Measurements from ENCODE around the gene PRG3.

The PRG3 gene, protein sequence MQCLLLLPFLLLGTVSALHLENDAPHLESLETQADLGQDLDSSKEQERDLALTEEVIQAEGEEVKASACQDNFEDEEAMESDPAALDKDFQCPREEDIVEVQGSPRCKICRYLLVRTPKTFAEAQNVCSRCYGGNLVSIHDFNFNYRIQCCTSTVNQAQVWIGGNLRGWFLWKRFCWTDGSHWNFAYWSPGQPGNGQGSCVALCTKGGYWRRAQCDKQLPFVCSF
- total RNA-seq, result 0 reads per million in 3 donors

DNA sequence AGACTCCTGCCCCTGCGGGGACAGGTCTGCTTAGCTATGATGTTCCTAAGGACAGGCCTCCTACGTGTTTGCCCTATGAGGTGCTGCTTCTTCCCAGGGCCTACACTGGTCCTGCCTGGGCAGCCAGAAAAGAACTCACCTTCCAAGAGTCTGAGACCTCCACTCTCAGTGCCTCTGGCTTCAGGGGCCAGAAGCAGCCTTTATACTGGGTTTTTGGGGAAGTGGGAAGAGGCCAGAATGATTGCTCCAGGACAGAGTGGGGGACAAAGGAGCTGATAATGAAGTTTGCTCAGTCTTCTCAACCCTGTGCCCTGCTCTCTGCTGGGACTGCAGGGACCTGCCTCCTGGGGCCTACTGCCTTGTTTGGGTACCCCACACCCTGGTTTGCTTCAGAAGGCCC lies at the start of gene PRG3:
PRG3 (minus strand) TSS at position 176 of the 400 bp plus-strand sequence. CDS start 442 bp downstream, outside the sequence.
- Histone ChIP-seq H3K36me3 (ENCODE audit: control insufficient read depth, insufficient read depth, low read length) (no peaks in the 10 kb centered on the region), H3K4me1 (ENCODE audit: control insufficient read depth, insufficient read depth, low read length, poor library complexity, severe bottlenecking) (no peaks in the 10 kb centered on the region), H3K4me3 (ENCODE audit: insufficient read depth, low read depth, low read length, poor library complexity, severe bottlenecking) (no peak within 1 kb of the TSS), H3K27me3 (replicated peaks; ENCODE audit: control insufficient read depth, insufficient read depth, low read length, poor library complexity, severe bottlenecking) (no peaks in the 10 kb centered on the region), H3K27ac (ENCODE audit: insufficient read depth, low read length, poor library complexity, severe bottlenecking) (no peak within 1 kb of the TSS), H3K9me3 (ENCODE audit: control insufficient read depth, low read length) (no peaks in the 10 kb centered on the region)
- no peak for DNase-seq

DNA sequence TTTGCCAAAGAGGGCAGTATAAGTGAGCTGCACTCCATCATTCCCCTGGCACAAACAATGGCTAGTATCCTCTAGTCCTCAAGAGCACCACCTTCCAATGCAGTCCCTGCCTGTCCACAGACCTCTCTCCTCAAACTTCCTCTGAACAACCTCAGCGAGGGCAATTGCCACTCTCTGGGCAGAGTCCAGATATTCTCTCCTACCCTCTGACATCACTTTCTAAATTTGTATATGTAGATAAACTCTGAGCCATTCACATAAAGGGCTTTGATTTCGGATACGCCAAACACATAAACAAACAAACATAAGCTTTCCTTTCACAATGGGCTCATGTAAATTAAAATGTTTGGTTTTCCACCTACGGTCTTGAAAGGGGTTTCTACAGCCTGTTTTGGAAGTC lies 49.0 kb upstream of the PRG3 start:
- peaks cover 19% of the 10 kb centered on the region for H3K4me1 ChIP-seq (ENCODE audit: control insufficient read depth, insufficient read depth, low read length, poor library complexity, severe bottlenecking)

GRCh38 chr11:57428643-57429042 lies 47.7 kb upstream of the PRG3 start:
- H3K4me3 ChIP-seq (ENCODE audit: insufficient read depth, low read depth, low read length, poor library complexity, severe bottlenecking), result no peak overlapping the region
- H3K9me3 ChIP-seq (ENCODE audit: control insufficient read depth, low read length), result no peaks in the 10 kb centered on the region
- peaks cover 28% of the 10 kb centered on the region for H3K4me1 ChIP-seq (ENCODE audit: control insufficient read depth, insufficient read depth, low read length, poor library complexity, severe bottlenecking)
- H3K27ac ChIP-seq (ENCODE audit: insufficient read depth, low read length, poor library complexity, severe bottlenecking), result no peak overlapping the region
- H3K36me3 ChIP-seq (ENCODE audit: control insufficient read depth, insufficient read depth, low read length), result no peaks in the 10 kb centered on the region
- no peak for DNase-seq
- no peaks in the 10 kb centered on the region for H3K27me3 ChIP-seq (replicated peaks; ENCODE audit: control insufficient read depth, insufficient read depth, low read length, poor library complexity, severe bottlenecking)

More for the DNA sequence above, 49.0 kb upstream of the PRG3 start:
- Histone ChIP-seq H3K4me3 (ENCODE audit: insufficient read depth, low read depth, low read length, poor library complexity, severe bottlenecking) (no peak overlapping the region), H3K36me3 (ENCODE audit: control insufficient read depth, insufficient read depth, low read length) (no peaks in the 10 kb centered on the region), H3K27ac (ENCODE audit: insufficient read depth, low read length, poor library complexity, severe bottlenecking) (no peak overlapping the region), H3K9me3 (ENCODE audit: control insufficient read depth, low read length) (no peaks in the 10 kb centered on the region), H3K27me3 (replicated peaks; ENCODE audit: control insufficient read depth, insufficient read depth, low read length, poor library complexity, severe bottlenecking) (no peaks in the 10 kb centered on the region)
- no peak for DNase-seq

GRCh38 chr11:57427727-57428082 lies 46.8 kb upstream of the PRG3 start:
- H3K27ac ChIP-seq (ENCODE audit: insufficient read depth, low read length, poor library complexity, severe bottlenecking), result no peak overlapping the region
- peaks cover 28% of the 10 kb centered on the region for H3K4me1 ChIP-seq (ENCODE audit: control insufficient read depth, insufficient read depth, low read length, poor library complexity, severe bottlenecking)
- no peaks in the 10 kb centered on the region for H3K9me3 ChIP-seq (ENCODE audit: control insufficient read depth, low read length)
- no peaks in the 10 kb centered on the region for H3K27me3 ChIP-seq (replicated peaks; ENCODE audit: control insufficient read depth, insufficient read depth, low read length, poor library complexity, severe bottlenecking)
- H3K36me3 ChIP-seq (ENCODE audit: control insufficient read depth, insufficient read depth, low read length), result no peaks in the 10 kb centered on the region
- DNase-seq, result no peak
- no peak overlapping the region for H3K4me3 ChIP-seq (ENCODE audit: insufficient read depth, low read depth, low read length, poor library complexity, severe bottlenecking)

GRCh38 chr11:57426929-57427726 lies 46.2 kb upstream of the PRG3 start, which contains the start of gene SLC43A3:
Gene SLC43A3, minus strand, starts transcription at chr11:57427121. Its CDS starts 949 bp downstream, at chr11:57426172.
- H3K9me3 ChIP-seq (ENCODE audit: control insufficient read depth, low read length), result no peaks in the 10 kb centered on the region
- no peaks in the 10 kb centered on the region for H3K27me3 ChIP-seq (replicated peaks; ENCODE audit: control insufficient read depth, insufficient read depth, low read length, poor library complexity, severe bottlenecking)
- peaks cover 28% of the 10 kb centered on the region for H3K4me1 ChIP-seq (ENCODE audit: control insufficient read depth, insufficient read depth, low read length, poor library complexity, severe bottlenecking)
- H3K27ac ChIP-seq (ENCODE audit: insufficient read depth, low read length, poor library complexity, severe bottlenecking), result peak within 1 kb of the TSS; percentile 56
- peak within 1 kb of the TSS; percentile 61 for H3K4me3 ChIP-seq (ENCODE audit: insufficient read depth, low read depth, low read length, poor library complexity, severe bottlenecking)
- peak; percentile 31 to 35 (median 32) for DNase-seq
- H3K36me3 ChIP-seq (ENCODE audit: control insufficient read depth, insufficient read depth, low read length), result no peaks in the 10 kb centered on the region

DNA sequence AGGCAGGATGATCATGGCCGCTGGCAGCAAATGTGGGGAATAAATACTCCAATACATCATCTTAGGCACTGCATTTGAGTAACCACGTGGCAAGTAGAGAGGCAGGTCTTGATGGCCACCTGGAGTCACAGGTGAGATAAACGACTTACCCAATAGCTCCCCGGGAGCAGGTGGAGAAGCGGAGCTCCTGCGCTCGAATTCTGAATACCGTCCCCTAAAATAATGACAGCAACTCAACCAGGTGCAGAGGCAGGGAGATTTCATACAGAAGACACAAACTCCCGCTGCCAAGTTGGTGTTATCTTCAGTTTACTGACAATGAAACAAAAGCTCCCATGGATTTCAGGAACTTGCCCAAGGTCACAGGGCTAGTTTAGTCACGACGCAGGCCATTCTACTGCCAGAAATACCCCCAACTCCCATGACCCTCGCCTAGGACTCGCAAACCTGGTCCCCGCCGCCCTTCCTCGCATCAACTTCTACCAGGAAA lies 45.5 kb upstream of the PRG3 start:
- no peak for DNase-seq

DNA sequence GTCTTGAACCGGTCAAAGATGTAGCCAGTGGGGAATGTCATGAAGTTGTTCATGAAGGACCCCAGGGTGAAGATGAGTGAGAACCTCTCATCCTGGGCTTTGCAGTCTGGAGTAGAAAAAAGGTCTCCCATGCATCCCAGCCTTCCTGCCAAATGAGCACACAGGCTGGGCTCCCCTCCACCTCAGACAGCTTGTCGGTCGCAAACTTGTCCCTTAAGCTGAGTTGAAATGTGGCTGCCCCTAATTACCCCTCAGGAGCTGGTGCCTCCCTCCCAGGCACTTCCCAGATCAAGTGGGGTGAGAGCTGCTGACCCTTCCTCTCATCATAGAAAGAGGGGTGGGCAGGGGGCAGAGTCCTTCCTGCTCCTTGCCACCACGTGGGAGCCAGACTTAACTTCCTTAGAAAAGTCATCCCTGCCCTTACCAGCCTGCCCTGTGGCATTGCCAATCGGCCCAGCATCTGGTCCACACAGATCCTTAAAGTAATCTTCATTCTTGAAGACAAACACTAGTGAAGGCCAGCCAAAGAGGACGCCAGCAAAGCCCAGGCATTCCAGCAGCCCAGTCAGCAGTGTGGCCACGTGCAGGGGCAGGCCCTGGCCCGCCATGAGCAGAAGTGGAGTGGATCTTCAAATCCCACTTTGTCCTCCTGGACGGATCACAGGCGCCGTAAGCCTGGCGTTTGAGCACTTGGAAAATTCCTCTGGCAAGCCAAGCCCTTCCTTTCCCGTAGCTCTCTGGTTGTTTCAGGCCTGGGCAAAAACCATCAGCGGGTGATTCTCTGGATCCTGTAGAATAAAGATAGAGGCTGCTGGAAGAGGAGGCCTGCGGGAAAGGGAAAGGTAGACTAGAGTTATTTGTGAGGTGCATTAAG lies 44.9 kb upstream of the PRG3 start:
- Histone ChIP-seq H3K4me3 (ENCODE audit: insufficient read depth, low read depth, low read length, poor library complexity, severe bottlenecking) (peak overlapping the region; percentile 61), H3K9me3 (ENCODE audit: control insufficient read depth, low read length) (no peaks in the 10 kb centered on the region), H3K4me1 (ENCODE audit: control insufficient read depth, insufficient read depth, low read length, poor library complexity, severe bottlenecking) (peaks cover 28% of the 10 kb centered on the region), H3K27me3 (replicated peaks; ENCODE audit: control insufficient read depth, insufficient read depth, low read length, poor library complexity, severe bottlenecking) (no peaks in the 10 kb centered on the region), H3K36me3 (ENCODE audit: control insufficient read depth, insufficient read depth, low read length) (no peaks in the 10 kb centered on the region), H3K27ac (ENCODE audit: insufficient read depth, low read length, poor library complexity, severe bottlenecking) (peak overlapping the region; percentile 59)
- DNase-seq, result no peak

More for the DNA sequence above, 45.5 kb upstream of the PRG3 start:
- peak overlapping the region; percentile 61 for H3K4me3 ChIP-seq (ENCODE audit: insufficient read depth, low read depth, low read length, poor library complexity, severe bottlenecking)
- peaks cover 28% of the 10 kb centered on the region for H3K4me1 ChIP-seq (ENCODE audit: control insufficient read depth, insufficient read depth, low read length, poor library complexity, severe bottlenecking)
- H3K27ac ChIP-seq (ENCODE audit: insufficient read depth, low read length, poor library complexity, severe bottlenecking), result peak overlapping the region; percentile 56
- no peaks in the 10 kb centered on the region for H3K36me3 ChIP-seq (ENCODE audit: control insufficient read depth, insufficient read depth, low read length)
- H3K27me3 ChIP-seq (replicated peaks; ENCODE audit: control insufficient read depth, insufficient read depth, low read length, poor library complexity, severe bottlenecking), result no peaks in the 10 kb centered on the region
- no peaks in the 10 kb centered on the region for H3K9me3 ChIP-seq (ENCODE audit: control insufficient read depth, low read length)

GRCh38 chr11:57424792-57425564 lies 44.0 kb upstream of the PRG3 start:
- no peaks in the 10 kb centered on the region for H3K36me3 ChIP-seq (ENCODE audit: control insufficient read depth, insufficient read depth, low read length)
- peak; percentile 71 to 84 (median 80) for DNase-seq
- H3K27ac ChIP-seq (ENCODE audit: insufficient read depth, low read length, poor library complexity, severe bottlenecking), result peak overlapping the region; percentile 68
- H3K27me3 ChIP-seq (replicated peaks; ENCODE audit: control insufficient read depth, insufficient read depth, low read length, poor library complexity, severe bottlenecking), result no peaks in the 10 kb centered on the region
- H3K9me3 ChIP-seq (ENCODE audit: control insufficient read depth, low read length), result no peaks in the 10 kb centered on the region
- peaks cover 28% of the 10 kb centered on the region for H3K4me1 ChIP-seq (ENCODE audit: control insufficient read depth, insufficient read depth, low read length, poor library complexity, severe bottlenecking)
- H3K4me3 ChIP-seq (ENCODE audit: insufficient read depth, low read depth, low read length, poor library complexity, severe bottlenecking), result peak overlapping the region; percentile 28

DNA sequence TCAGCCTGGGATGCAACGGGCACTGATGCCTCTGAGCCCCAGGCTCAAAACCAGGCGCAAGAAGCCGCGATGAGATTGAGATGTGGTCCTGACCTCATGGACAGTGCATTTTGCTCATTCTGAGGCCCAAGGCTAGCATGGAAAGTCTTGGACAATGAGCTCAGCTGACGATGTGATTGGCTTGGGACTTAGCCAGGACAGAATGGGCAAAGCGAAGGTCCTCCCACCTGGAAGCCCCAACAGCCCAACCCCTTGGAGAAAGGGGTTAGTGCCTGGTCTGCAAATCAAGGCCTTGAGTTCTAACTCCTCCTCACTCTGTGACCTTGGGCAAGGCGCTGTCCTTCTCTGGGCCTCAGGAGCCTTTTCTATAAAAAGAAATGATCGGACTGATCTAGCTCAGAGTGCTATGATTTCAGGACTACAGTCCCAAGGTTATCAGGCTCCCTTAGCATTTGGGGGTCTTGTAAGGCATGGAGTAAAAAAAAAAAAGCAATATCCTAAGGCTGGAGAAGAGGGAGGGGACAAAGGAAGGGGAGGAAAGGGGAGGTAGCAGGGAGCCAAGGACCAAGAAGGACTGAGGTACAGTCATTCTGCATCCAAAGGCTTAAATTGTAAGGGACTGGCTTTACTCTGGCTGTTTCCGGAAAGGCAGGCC lies 43.3 kb upstream of the PRG3 start:
- DNase-seq, result no peak
- Histone ChIP-seq H3K27ac (ENCODE audit: insufficient read depth, low read length, poor library complexity, severe bottlenecking) (peak overlapping the region; percentile 68), H3K9me3 (ENCODE audit: control insufficient read depth, low read length) (no peaks in the 10 kb centered on the region), H3K4me3 (ENCODE audit: insufficient read depth, low read depth, low read length, poor library complexity, severe bottlenecking) (no peak overlapping the region), H3K36me3 (ENCODE audit: control insufficient read depth, insufficient read depth, low read length) (no peaks in the 10 kb centered on the region), H3K27me3 (replicated peaks; ENCODE audit: control insufficient read depth, insufficient read depth, low read length, poor library complexity, severe bottlenecking) (no peaks in the 10 kb centered on the region), H3K4me1 (ENCODE audit: control insufficient read depth, insufficient read depth, low read length, poor library complexity, severe bottlenecking) (peaks cover 28% of the 10 kb centered on the region)

All from effector memory CD4-positive, alpha-beta T cell (primary cell).